AG04450 (cell line): ENCODE data around the gene CNTNAP5. TPM values are rescaled to one million over a fixed set of nuclear protein-coding genes. Genes with fewer than 3 reads are reported as not detected.

Experiments used
- CTCF ChIA-PET: fragments of 300-600, 350-600 bp; formaldehyde crosslinking; extraction: SDS; loops from one replicate; lab custom pipeline; 2022; ENCODE audit warnings: antibody characterized with exemption, inconsistent platforms; lab: Charles Lee
- POLR2A ChIA-PET: fragments of 350-600 bp; formaldehyde crosslinking; extraction: SDS; loops from one replicate; lab custom pipeline; 2021; ENCODE audit warnings: antibody characterized with exemption, inconsistent platforms; lab: Yijun Ruan, JAX
- DNase-seq: peaks from one replicate; pipeline ENCODE4 v3.0.0-alpha.2; 2011; ENCODE audit warnings: low read depth, low spot score
- H3K27ac ChIP-seq: one replicate; pipeline ENCODE4 v1.5.1; 2012; ENCODE audit warnings: low read depth, low read length, control low read depth
- H3K27me3 ChIP-seq: one replicate; pipeline ENCODE4 v1.6.0; 2012; ENCODE audit warnings: low read length; ENCODE audit not compliant: control insufficient read depth, insufficient read depth
- H3K4me3 ChIP-seq: 2 replicates; pipeline ENCODE4 v1.5.1; 2011; ENCODE audit warnings: mild to moderate bottlenecking, low read depth, low read length, control low read depth
- H3K9me3 ChIP-seq: 2 replicates; pipeline ENCODE4 v1.5.1; 2012; ENCODE audit warnings: low read length; ENCODE audit not compliant: control insufficient read depth, insufficient read depth
- CTCF ChIP-seq: IDR thresholded peaks from 2 replicates; pipeline ENCODE4 v1.5.1; 2011; ENCODE audit warnings: low read depth, low read length, control low read depth, inconsistent platforms
- polyA plus RNA-seq: library from polyadenylated mRNA; depleted of rRNA; stranded (reverse); fragments of >200 nt; gene quantifications from 2 replicates; pipeline ENCODE4 v1.2.3, GENCODE V29; 2011

The CNTNAP5 gene
- polyA plus RNA-seq, 1 experiment: not detected

- Histone ChIP-seq H3K9me3 (peaks cover 13% of the 10 kb centered on the region; the same call in 1 of the 2 replicates), H3K4me3 (no peak overlapping the region), H3K27ac (no peak overlapping the region), H3K27me3 (no peaks in the 10 kb centered on the region)
- no peak for TF ChIP-seq CTCF
- CTCF ChIA-PET: no interaction called here
- POLR2A ChIA-PET: no interaction called here
- DNase-seq: no peak
Observed at GRCh38 chr2:124048664-124049063, 23.6 kb downstream of the CNTNAP5 start.

- TF ChIP-seq CTCF: no peak
- DNase-seq: no peak
- no peak overlapping the region for H3K27ac ChIP-seq
- H3K27me3 ChIP-seq: no peaks in the 10 kb centered on the region
- H3K9me3 ChIP-seq: peaks cover 13% of the 10 kb centered on the region; the same call in 1 of the 2 replicates
- CTCF ChIA-PET: no interaction called here
- POLR2A ChIA-PET: no interaction called here
- no peak overlapping the region for H3K4me3 ChIP-seq
Observed at GRCh38 chr2:124049136-124049535, 24.0 kb downstream of the CNTNAP5 start.

GRCh38 chr2:124050833-124051497 lies 25.9 kb downstream of the CNTNAP5 start:
- no peak overlapping the region for H3K27ac ChIP-seq
- CTCF ChIA-PET: no interaction called here
- DNase-seq: no peak
- TF ChIP-seq CTCF: no peak
- peaks cover 10% of the 10 kb centered on the region; the same call in 1 of the 2 replicates for H3K9me3 ChIP-seq
- no peak overlapping the region for H3K4me3 ChIP-seq
- POLR2A ChIA-PET: no interaction called here
- H3K27me3 ChIP-seq: no peaks in the 10 kb centered on the region

- DNase-seq: no peak
- Histone ChIP-seq H3K9me3 (peaks cover 7% of the 10 kb centered on the region), H3K27me3 (no peaks in the 10 kb centered on the region), H3K27ac (no peak overlapping the region), H3K4me3 (no peak overlapping the region)
- no peak for TF ChIP-seq CTCF
- ChIA-PET POLR2A (no interaction called here), CTCF (no interaction called here)
Observed at GRCh38 chr2:124053796-124054195, 28.7 kb downstream of the CNTNAP5 start.

- H3K27ac ChIP-seq: no peak overlapping the region
- H3K9me3 ChIP-seq: peaks cover 6% of the 10 kb centered on the region
- POLR2A ChIA-PET: no interaction called here
- TF ChIP-seq CTCF: no peak
- CTCF ChIA-PET: no interaction called here
- no peak for DNase-seq
- H3K4me3 ChIP-seq: no peak overlapping the region
- no peaks in the 10 kb centered on the region for H3K27me3 ChIP-seq
Observed at GRCh38 chr2:124063596-124063995, 38.5 kb downstream of the CNTNAP5 start.
